ENCODE data around the gene OXSR1.

DNA sequence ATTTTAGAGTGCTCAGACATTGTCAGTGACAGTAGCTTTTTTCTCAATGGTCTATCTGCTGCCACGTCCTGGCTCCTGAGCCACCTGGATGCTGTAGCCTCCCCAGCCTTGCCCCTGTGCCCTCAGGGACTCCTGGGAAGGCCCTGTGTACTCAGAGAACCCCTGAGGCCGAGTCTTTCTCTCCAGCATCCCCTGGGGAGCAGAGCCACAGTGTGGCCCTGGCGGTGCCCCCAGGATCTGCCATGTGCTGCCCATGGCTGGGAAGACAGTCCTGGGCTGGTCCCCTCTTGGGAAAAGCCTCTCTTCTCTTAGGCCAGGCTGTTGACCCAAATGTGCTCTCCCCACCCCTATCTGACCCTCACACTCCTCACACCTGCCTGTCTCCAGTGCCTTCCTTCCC, 21.8 kb upstream of the OXSR1 start:
- TF ChIP-seq, protein P1, sequence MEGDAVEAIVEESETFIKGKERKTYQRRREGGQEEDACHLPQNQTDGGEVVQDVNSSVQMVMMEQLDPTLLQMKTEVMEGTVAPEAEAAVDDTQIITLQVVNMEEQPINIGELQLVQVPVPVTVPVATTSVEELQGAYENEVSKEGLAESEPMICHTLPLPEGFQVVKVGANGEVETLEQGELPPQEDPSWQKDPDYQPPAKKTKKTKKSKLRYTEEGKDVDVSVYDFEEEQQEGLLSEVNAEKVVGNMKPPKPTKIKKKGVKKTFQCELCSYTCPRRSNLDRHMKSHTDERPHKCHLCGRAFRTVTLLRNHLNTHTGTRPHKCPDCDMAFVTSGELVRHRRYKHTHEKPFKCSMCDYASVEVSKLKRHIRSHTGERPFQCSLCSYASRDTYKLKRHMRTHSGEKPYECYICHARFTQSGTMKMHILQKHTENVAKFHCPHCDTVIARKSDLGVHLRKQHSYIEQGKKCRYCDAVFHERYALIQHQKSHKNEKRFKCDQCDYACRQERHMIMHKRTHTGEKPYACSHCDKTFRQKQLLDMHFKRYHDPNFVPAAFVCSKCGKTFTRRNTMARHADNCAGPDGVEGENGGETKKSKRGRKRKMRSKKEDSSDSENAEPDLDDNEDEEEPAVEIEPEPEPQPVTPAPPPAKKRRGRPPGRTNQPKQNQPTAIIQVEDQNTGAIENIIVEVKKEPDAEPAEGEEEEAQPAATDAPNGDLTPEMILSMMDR (IDR thresholded peaks at IDR 0.05 in 4 of 5, conservative IDR thresholded peaks at IDR 0.05 in 1 of 5) = no peak
- TF ChIP-seq POLR2A (IDR thresholded peaks at IDR 0.05) = no peak
